Mesendoderm (in vitro differentiated cells): ENCODE measurements around the gene UPK1A.
"Not testable (repeated sequence)": the region's sequence is repeated elsewhere in the genome, so short reads cannot be mapped to it uniquely, and the experiment has no call there.

Experiments used
- DNase-seq: peaks from one replicate; pipeline ENCODE4 v3.0.0; 2013
- H2AK5ac ChIP-seq: 2 replicates; pipeline ENCODE4 v1.6.1; 2013; ENCODE audit warnings: low read length, inconsistent platforms
- H2BK120ac ChIP-seq: 2 replicates; pipeline ENCODE4 v1.6.1; 2013; ENCODE audit warnings: low read depth, mild to moderate bottlenecking, low read length, moderate library complexity, mixed read lengths
- H2BK15ac ChIP-seq: replicated peaks from 2 replicates; pipeline ENCODE4 v1.6.1; 2013; ENCODE audit warnings: low read depth, mild to moderate bottlenecking, moderate library complexity
- H2BK5ac ChIP-seq: 2 replicates; pipeline ENCODE4 v1.6.1; 2013; ENCODE audit warnings: low read length, inconsistent platforms
- H3K18ac ChIP-seq: 2 replicates; pipeline ENCODE4 v1.6.1; 2013; ENCODE audit warnings: mild to moderate bottlenecking, low read length, mixed read lengths
- H3K23ac ChIP-seq: one replicate; pipeline ENCODE4 v1.6.1; 2013; ENCODE audit warnings: low read length
- H3K27ac ChIP-seq: 2 replicates; pipeline ENCODE4 v1.5.1; 2013; ENCODE audit warnings: low read depth, mild to moderate bottlenecking, inconsistent platforms, low read length, moderate library complexity
- H3K27me3 ChIP-seq: 2 replicates; pipeline ENCODE4 v1.6.1; 2013; ENCODE audit warnings: low read length, control low read depth, mild to moderate bottlenecking, inconsistent platforms; ENCODE audit not compliant: insufficient read depth, poor library complexity
- H3K36me3 ChIP-seq: 2 replicates; pipeline ENCODE4 v1.6.1; 2013; ENCODE audit warnings: low read length, inconsistent platforms; ENCODE audit not compliant: control insufficient read depth, insufficient read depth
- H3K4ac ChIP-seq: one replicate; pipeline ENCODE4 v1.6.1; 2013; ENCODE audit warnings: low read depth, mild to moderate bottlenecking, low read length, moderate library complexity
- H3K4me1 ChIP-seq: 2 replicates; pipeline ENCODE4 v1.6.1; 2013; ENCODE audit warnings: low read depth, low read length, inconsistent platforms; ENCODE audit not compliant: control insufficient read depth
- H3K4me2 ChIP-seq: 2 replicates; pipeline ENCODE4 v1.6.1; 2013; ENCODE audit warnings: low read length
- H3K4me3 ChIP-seq: 2 replicates; pipeline ENCODE4 v1.5.1; 2013; ENCODE audit warnings: mild to moderate bottlenecking, low read length
- H3K56ac ChIP-seq: one replicate; pipeline ENCODE4 v1.6.1; 2013; ENCODE audit warnings: low read length
- H3K79me1 ChIP-seq: 2 replicates; pipeline ENCODE4 v1.6.1; 2013; ENCODE audit warnings: low read length, inconsistent platforms
- H3K79me2 ChIP-seq: 2 replicates; pipeline ENCODE4 v1.6.1; 2013; ENCODE audit warnings: mild to moderate bottlenecking, low read length; ENCODE audit not compliant: control insufficient read depth, insufficient read depth
- H3K9ac ChIP-seq: 2 replicates; pipeline ENCODE4 v1.6.1; 2013; ENCODE audit warnings: low read length, inconsistent platforms
- H4K5ac ChIP-seq: one replicate; pipeline ENCODE4 v1.6.1; 2013; ENCODE audit warnings: low read length
- H4K8ac ChIP-seq: one replicate; pipeline ENCODE4 v1.6.1; 2013; ENCODE audit warnings: low read depth, mild to moderate bottlenecking, control low read depth, low read length, moderate library complexity
- WGBS: extraction: QIAGEN DNeasy Blood & Tissue Kit; methylation state at CpG from one replicate; pipeline ENCODE4 v1.1.7; 2013; ENCODE audit warnings: low lambda C conversion rate, missing lambda C conversion rate; ENCODE audit not compliant: insufficient coverage; ENCODE audit errors: extremely low coverage; 5-methylcytosine and 5-hydroxymethylcytosine counted together

Gene UPK1A

DNA sequence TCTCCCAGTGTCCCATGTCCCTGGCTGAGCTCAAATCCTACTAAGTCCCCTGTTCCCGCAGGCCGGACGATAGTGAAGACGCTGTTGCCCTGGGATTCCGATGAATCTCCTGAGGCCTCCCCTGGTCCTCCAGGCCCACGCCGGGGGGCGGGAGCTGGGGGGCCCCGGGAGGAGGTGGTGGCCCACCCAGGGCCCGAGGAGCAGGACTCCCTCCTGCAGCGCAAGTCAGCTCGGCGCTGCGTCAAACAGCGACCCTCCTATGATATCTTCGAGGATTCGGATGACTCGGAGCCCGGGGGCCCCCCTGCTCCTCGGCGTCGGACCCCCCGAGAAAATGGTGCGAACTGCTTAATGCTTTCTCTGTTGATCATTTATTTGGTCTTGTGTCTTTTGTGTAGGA is 57.4 kb downstream of the UPK1A start:
- no peak overlapping the region for H3K4me3 ChIP-seq
- H2BK15ac ChIP-seq: no peak overlapping the region
- H3K23ac ChIP-seq: no peak overlapping the region
- H3K56ac ChIP-seq: no peak overlapping the region
- H3K4me2 ChIP-seq: no peak overlapping the region
- no peak overlapping the region for H4K5ac ChIP-seq
- no CpG with 5 or more reads among the region's 24 CpGs for whole genome bisulfite sequencing
- peaks cover 11% of the 10 kb centered on the region for H3K79me1 ChIP-seq
- H3K27me3 ChIP-seq: no peaks in the 10 kb centered on the region
- no peak overlapping the region for H3K9ac ChIP-seq
- no peak overlapping the region for H2AK5ac ChIP-seq
- no peak overlapping the region for H2BK120ac ChIP-seq
- H3K36me3 ChIP-seq: peaks cover 24% of the 10 kb centered on the region
- DNase-seq: no peak
- peaks cover 3% of the 10 kb centered on the region for H3K4me1 ChIP-seq
- no peak overlapping the region for H3K4ac ChIP-seq
- H4K8ac ChIP-seq: no peak overlapping the region
- no peak overlapping the region for H2BK5ac ChIP-seq
- no peak overlapping the region for H3K27ac ChIP-seq
- H3K18ac ChIP-seq: no peak overlapping the region
- H3K79me2 ChIP-seq: peaks cover 8% of the 10 kb centered on the region

DNA sequence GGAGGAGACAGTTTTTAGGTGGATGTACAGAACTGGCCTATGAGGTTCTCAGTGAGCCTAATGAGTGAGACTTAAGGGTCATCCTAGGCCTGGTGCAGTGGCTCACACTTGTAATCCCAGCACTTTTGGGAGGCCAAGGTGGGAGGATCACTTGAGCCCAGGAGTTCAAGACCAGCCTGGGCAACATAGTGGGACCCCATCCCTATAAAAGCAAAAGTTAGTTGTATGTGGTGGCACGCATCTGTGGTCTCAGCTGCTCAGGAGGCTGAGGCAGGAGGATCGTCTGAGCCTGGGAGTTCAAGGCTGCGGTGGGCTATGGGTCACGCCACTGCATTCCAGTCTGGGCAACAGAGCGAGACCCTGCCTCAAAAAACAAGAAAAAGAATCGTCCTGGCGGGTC is 57.8 kb downstream of the UPK1A start:
- not testable (repeated sequence) for H3K4ac ChIP-seq, H3K79me2 ChIP-seq, H2BK15ac ChIP-seq, H3K4me3 ChIP-seq, H3K4me1 ChIP-seq, H3K27me3 ChIP-seq, H3K18ac ChIP-seq, H2BK120ac ChIP-seq, H3K56ac ChIP-seq, H2BK5ac ChIP-seq, H3K4me2 ChIP-seq, H3K23ac ChIP-seq, H2AK5ac ChIP-seq, H4K8ac ChIP-seq, H3K9ac ChIP-seq, H3K27ac ChIP-seq, DNase-seq, H3K79me1 ChIP-seq, H4K5ac ChIP-seq
- WGBS: no CpG with 5 or more reads among the region's 7 CpGs
- peaks cover 27% of the 10 kb centered on the region for H3K36me3 ChIP-seq

DNA sequence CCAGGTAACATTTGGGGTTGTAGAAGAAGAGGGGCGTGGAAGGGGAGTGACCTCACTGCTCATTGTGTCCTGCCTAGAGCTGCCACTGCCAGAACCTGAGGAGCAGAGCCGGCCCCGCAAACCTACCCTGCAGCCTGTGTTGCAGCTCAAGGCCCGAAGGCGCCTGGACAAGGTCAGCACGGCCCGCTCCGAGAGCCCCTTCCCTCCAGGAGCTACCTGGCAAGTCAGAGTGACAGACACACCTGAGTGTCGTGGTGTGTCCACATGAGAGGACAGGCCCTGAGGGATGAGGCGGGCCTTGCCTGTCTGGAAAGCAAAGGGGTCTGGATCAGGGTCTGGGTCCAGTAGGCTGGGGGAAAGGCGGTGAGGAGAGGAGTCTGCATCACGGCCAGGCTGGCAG is 58.2 kb downstream of the UPK1A start:
- Histone ChIP-seq H3K36me3 (peaks cover 27% of the 10 kb centered on the region), H3K4me2 (no peak overlapping the region), H2BK15ac (no peak overlapping the region), H4K8ac (no peak overlapping the region), H3K23ac (no peak overlapping the region), H4K5ac (no peak overlapping the region), H3K56ac (no peak overlapping the region), H2AK5ac (no peak overlapping the region), H3K9ac (no peak overlapping the region), H3K4ac (no peak overlapping the region), H3K4me3 (no peak overlapping the region), H2BK120ac (no peak overlapping the region), H3K79me1 (peaks cover 3% of the 10 kb centered on the region), H3K27me3 (no peaks in the 10 kb centered on the region), H3K4me1 (no peaks in the 10 kb centered on the region), H2BK5ac (no peak overlapping the region), H3K18ac (no peak overlapping the region), H3K79me2 (no peaks in the 10 kb centered on the region), H3K27ac (no peak overlapping the region)
- no peak for DNase-seq
- WGBS: no CpG with 5 or more reads among the region's 12 CpGs

DNA sequence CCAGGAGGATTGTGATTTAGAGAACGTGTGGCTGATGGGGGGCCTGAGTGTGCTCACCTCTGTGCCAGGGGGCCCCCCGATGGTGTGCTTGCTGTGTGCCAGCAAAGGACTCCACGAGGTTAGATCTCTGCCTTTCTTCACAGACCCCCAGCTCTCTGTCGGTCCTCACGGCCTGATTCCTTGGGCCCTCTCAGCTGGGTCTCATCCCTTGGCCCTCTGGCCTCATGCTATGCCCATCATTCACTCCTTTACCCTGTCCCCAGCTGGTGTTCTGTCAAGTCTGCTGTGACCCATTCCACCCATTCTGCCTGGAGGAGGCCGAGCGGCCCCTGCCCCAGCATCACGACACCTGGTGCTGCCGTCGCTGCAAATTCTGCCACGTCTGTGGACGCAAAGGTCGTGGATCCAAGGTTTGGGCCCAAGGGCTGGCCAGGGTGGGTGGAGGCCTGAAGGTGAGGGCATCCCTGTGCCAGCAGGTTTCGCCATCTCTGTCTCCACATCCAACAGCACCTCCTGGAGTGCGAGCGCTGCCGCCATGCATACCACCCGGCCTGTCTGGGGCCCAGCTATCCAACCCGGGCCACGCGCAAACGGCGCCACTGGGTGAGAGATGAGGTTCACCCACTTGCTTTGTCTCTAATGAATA is 59.0 kb downstream of the UPK1A start:
- Histone ChIP-seq H3K9ac (no peak overlapping the region), H3K4me1 (no peaks in the 10 kb centered on the region), H2BK5ac (no peak overlapping the region), H3K27me3 (no peaks in the 10 kb centered on the region), H3K79me2 (no peaks in the 10 kb centered on the region), H3K56ac (no peak overlapping the region), H2AK5ac (no peak overlapping the region), H3K18ac (no peak overlapping the region), H3K4me3 (no peak overlapping the region), H3K4ac (no peak overlapping the region), H3K23ac (no peak overlapping the region), H3K36me3 (peaks cover 30% of the 10 kb centered on the region), H4K8ac (no peak overlapping the region), H2BK15ac (no peak overlapping the region), H3K4me2 (no peak overlapping the region), H2BK120ac (no peak overlapping the region), H3K27ac (no peak overlapping the region), H4K5ac (no peak overlapping the region), H3K79me1 (peaks cover 1% of the 10 kb centered on the region)
- no CpG with 5 or more reads among the region's 23 CpGs for WGBS
- no peak for DNase-seq

DNA sequence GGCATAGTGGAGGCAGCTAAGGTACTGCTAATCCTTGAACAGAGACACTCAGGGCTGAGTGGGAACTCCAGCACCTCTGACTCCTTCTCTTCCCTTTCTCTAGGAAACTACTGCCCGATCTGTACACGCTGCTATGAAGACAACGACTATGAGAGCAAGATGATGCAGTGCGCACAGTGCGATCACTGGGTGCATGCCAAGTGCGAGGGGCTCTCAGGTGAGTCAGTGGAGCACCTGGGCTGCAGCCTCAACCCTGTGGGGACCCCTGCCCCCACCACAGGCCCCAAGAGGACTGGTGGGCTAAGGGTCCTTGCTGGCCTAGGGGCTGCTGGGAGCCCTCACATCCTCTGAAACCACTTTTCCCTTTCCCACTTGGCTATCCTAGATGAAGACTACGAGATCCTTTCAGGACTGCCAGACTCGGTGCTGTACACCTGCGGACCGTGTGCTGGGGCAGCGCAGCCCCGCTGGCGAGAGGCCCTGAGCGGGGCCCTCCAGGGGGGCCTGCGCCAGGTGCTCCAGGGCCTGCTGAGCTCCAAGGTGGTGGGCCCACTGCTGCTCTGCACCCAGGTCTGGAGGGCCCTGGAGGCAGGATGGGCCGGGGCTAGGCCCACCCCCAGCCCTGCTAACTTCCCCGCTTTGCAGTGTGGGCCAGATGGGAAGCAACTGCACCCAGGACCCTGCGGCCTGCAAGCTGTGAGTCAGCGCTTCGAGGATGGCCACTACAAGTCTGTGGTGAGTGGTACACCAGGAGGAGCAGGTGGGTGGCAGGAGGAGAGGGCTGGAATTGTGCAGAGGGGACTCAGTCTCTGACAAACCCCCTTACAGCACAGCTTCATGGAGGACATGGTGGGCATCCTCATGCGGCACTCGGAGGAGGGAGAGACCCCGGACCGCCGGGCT is 61.0 kb downstream of the UPK1A start:
- Histone ChIP-seq H3K4ac (no peak overlapping the region), H3K56ac (no peak overlapping the region), H2BK15ac (no peak overlapping the region), H3K27ac (no peak overlapping the region), H3K79me1 (no peaks in the 10 kb centered on the region), H2BK5ac (no peak overlapping the region), H3K18ac (no peak overlapping the region), H3K9ac (no peak overlapping the region), H4K5ac (no peak overlapping the region), H3K27me3 (no peaks in the 10 kb centered on the region), H3K79me2 (no peaks in the 10 kb centered on the region), H2AK5ac (no peak overlapping the region), H3K36me3 (peaks cover 31% of the 10 kb centered on the region), H3K4me1 (no peaks in the 10 kb centered on the region), H3K4me3 (no peak overlapping the region), H3K23ac (no peak overlapping the region), H3K4me2 (no peak overlapping the region), H4K8ac (no peak overlapping the region), H2BK120ac (no peak overlapping the region)
- DNase-seq: no peak
- WGBS: no CpG with 5 or more reads among the region's 25 CpGs
